ENCODE results near the gene AQP2. TPM values are rescaled to one million over a fixed set of nuclear protein-coding genes. Genes with fewer than 3 reads are reported as not detected.
A peak's percentile ranks its signal among the peaks of the same experiment; 100 is the strongest.

Gene AQP2
- total RNA-seq, 4 donors from 2014 or later, result not detected

GRCh38 chr12:49957570-49957967 lies 7.0 kb downstream of the AQP2 start:
- peaks cover 4 to 21% of the 10 kb centered on the region in 2 donors for H3K27me3 ChIP-seq
- TF ChIP-seq POLR2A (IDR thresholded peaks at IDR 0.05), result no peak
- TF ChIP-seq, protein P1, sequence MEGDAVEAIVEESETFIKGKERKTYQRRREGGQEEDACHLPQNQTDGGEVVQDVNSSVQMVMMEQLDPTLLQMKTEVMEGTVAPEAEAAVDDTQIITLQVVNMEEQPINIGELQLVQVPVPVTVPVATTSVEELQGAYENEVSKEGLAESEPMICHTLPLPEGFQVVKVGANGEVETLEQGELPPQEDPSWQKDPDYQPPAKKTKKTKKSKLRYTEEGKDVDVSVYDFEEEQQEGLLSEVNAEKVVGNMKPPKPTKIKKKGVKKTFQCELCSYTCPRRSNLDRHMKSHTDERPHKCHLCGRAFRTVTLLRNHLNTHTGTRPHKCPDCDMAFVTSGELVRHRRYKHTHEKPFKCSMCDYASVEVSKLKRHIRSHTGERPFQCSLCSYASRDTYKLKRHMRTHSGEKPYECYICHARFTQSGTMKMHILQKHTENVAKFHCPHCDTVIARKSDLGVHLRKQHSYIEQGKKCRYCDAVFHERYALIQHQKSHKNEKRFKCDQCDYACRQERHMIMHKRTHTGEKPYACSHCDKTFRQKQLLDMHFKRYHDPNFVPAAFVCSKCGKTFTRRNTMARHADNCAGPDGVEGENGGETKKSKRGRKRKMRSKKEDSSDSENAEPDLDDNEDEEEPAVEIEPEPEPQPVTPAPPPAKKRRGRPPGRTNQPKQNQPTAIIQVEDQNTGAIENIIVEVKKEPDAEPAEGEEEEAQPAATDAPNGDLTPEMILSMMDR (IDR thresholded peaks at IDR 0.05), result no peak

GRCh38 chr12:49959685-49960473 lies 9.3 kb downstream of the AQP2 start:
- Histone ChIP-seq H3K36me3 (no peaks in the 10 kb centered on the region), H3K27me3 (peaks cover 4 to 21% of the 10 kb centered on the region in 2 donors), H3K9me3 (no peaks in the 10 kb centered on the region), H3K4me3 (no peak overlapping the region), H3K27ac (no peak overlapping the region), H3K4me1 (peaks cover 0 to 7% (median 0%) of the 10 kb centered on the region in 4 donors)
- TF ChIP-seq POLR2A (IDR thresholded peaks at IDR 0.05), result no peak
- TF ChIP-seq, protein P1 (IDR thresholded peaks at IDR 0.05), result no peak
- peak in 1 of 3 donors; percentile 19 for DNase-seq

More at GRCh38 chr12:49957570-49957967, 7.0 kb downstream of the AQP2 start:
- Histone ChIP-seq H3K4me1 (peaks cover 0 to 7% (median 0%) of the 10 kb centered on the region in 4 donors), H3K27ac (no peak overlapping the region), H3K36me3 (no peaks in the 10 kb centered on the region), H3K9me3 (no peaks in the 10 kb centered on the region), H3K4me3 (no peak overlapping the region)
- no peak for DNase-seq

GRCh38 chr12:49960474-49961110 lies 10.1 kb downstream of the AQP2 start:
- Histone ChIP-seq H3K36me3 (no peaks in the 10 kb centered on the region), H3K27ac (no peak overlapping the region), H3K4me3 (peak overlapping the region in 1 of 4 donors; percentile 33), H3K27me3 (peaks cover 4 to 21% of the 10 kb centered on the region in 2 donors), H3K4me1 (peaks cover 0 to 7% (median 0%) of the 10 kb centered on the region in 4 donors), H3K9me3 (no peaks in the 10 kb centered on the region)
- no peak for DNase-seq
- no peak for TF ChIP-seq POLR2A (IDR thresholded peaks at IDR 0.05)
- TF ChIP-seq, protein P1 (IDR thresholded peaks at IDR 0.05), result no peak

DNA sequence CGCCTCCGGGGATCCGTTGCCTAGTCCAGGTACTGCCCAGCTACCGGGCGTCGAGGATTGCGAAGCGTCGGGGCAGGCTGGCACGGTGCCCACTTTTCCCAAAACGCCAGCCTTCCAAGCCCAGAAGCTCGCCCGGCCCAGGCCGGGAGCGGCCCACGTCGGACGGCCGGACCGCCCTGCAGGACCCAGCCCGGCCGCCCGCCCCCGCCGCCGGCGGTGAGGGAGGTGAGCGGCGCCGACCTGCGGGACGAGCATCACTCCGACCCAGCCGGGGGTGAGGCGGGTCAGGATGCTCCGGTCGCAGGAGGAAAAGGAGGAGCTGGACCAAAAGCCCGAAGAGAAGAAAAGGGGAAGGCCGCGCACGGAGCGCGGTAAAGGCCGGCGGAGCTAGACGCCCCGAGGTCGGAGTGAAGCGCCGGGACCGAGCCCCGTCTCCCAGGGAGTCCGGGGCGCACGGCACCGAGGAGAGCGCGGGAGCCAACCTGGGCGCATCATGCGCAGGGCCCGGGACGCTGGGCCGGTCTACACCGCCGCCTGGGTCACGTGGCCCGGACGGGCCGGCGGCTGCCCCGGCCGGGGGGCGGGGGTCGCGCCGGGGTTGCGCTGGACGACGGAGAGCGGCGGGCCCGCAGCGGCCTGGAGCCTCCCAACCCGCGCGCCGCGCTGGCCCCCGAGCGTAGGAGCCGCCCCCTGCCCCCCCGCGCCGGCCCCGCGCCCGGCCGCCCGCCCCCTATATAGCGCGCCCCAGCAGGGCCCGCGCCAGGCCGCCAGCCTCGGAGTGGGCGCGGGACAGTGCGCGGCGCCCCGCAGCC lies 10.8 kb downstream of the AQP2 start, which contains the start of gene AQP5:
TSS of gene AQP5 (plus strand) at position 762 of the 812 bp plus-strand sequence. CDS start 146 bp downstream, outside the sequence.
- Histone ChIP-seq H3K36me3 (no peaks in the 10 kb centered on the region), H3K4me3 (peak within 1 kb of the TSS in 3 of 4 donors; percentile 29 to 33 (median 31)), H3K4me1 (peaks cover 0 to 7% (median 0%) of the 10 kb centered on the region in 4 donors), H3K27ac (no peak within 1 kb of the TSS), H3K27me3 (peaks cover 4 to 20% of the 10 kb centered on the region in 2 donors), H3K9me3 (no peaks in the 10 kb centered on the region)
- no peak for DNase-seq
- TF ChIP-seq, protein P1 (IDR thresholded peaks at IDR 0.05), result no peak
- no peak for TF ChIP-seq POLR2A (IDR thresholded peaks at IDR 0.05)
